GM23338 (cell line): Measurements from ENCODE around the gene TCEA2. TPM values are rescaled to one million over a fixed set of nuclear protein-coding genes. Genes with fewer than 3 reads are reported as not detected.

Source experiments
- ATAC-seq: fragments of 200-7000 bp; cut with Tn5 transposase; 3 replicates; pipeline ENCODE4 v1.9.1; 2020
- DNase-seq: peaks from one replicate; pipeline ENCODE4 v3.0.0-alpha.2; 2015; ENCODE audit warnings: low spot score
- H2AFZ ChIP-seq: fragments of 200-600 bp; sonication (generic); 2 replicates; pipeline ENCODE4 v1.8.0; 2016; ENCODE audit warnings: antibody characterized with exemption, mild to moderate bottlenecking, moderate library complexity
- H3F3A ChIP-seq: fragments of 200-600 bp; sonication (generic); replicated peaks from 2 replicates; pipeline ENCODE4 v1.8.0; 2017; ENCODE audit warnings: antibody characterized with exemption, mixed run types, low read depth
- H3K27ac ChIP-seq: fragments of 200-600 bp; sonication (generic); 2 replicates; pipeline ENCODE4 v1.6.1; 2016; ENCODE audit warnings: low read depth
- H3K27me3 ChIP-seq: fragments of 200-600 bp; sonication (generic); 2 replicates; pipeline ENCODE4 v1.8.0; 2016; ENCODE audit warnings: mild to moderate bottlenecking, mixed run types, moderate library complexity; ENCODE audit not compliant: insufficient read depth
- H3K36me3 ChIP-seq: fragments of 200-600 bp; sonication (generic); 2 replicates; pipeline ENCODE4 v1.8.0; 2016; ENCODE audit warnings: mild to moderate bottlenecking; ENCODE audit not compliant: insufficient read depth
- H3K4me1 ChIP-seq: fragments of 200-600 bp; sonication (generic); 2 replicates; pipeline ENCODE4 v1.8.0; 2016; ENCODE audit warnings: mild to moderate bottlenecking, moderate library complexity; ENCODE audit not compliant: insufficient read depth
- H3K4me2 ChIP-seq: fragments of 200-600 bp; sonication (generic); 2 replicates; pipeline ENCODE4 v1.7.1; 2017; ENCODE audit warnings: mixed run types
- H3K4me3 ChIP-seq: fragments of 200-600 bp; sonication (generic); 2 replicates; pipeline ENCODE4 v1.6.1; 2016; ENCODE audit warnings: mixed run types
- H3K79me2 ChIP-seq: fragments of 200-600 bp; sonication (generic); replicated peaks from 2 replicates; pipeline ENCODE4 v1.8.0; 2017; ENCODE audit warnings: mild to moderate bottlenecking; ENCODE audit not compliant: insufficient read depth
- H3K9me2 ChIP-seq: fragments of 200-600 bp; sonication (generic); 2 replicates; pipeline ENCODE4 v1.8.0; 2017; ENCODE audit not compliant: insufficient read depth
- H4K20me1 ChIP-seq: fragments of 200-600 bp; sonication (generic); replicated peaks from 2 replicates; pipeline ENCODE4 v1.8.0; 2017; ENCODE audit warnings: mild to moderate bottlenecking; ENCODE audit not compliant: insufficient read depth
- H3K27ac Mint-ChIP-seq: 2 replicates; pipeline ENCODE4 v1.8.0; 2020; ENCODE audit warnings: inconsistent platforms, mild to moderate bottlenecking, moderate library complexity, mixed read lengths
- H3K27me3 Mint-ChIP-seq: 3 replicates; pipeline ENCODE4 v1.8.0; 2022; ENCODE audit warnings: low read depth, mild to moderate bottlenecking, moderate library complexity, mixed read lengths, inconsistent platforms; ENCODE audit not compliant: insufficient read depth, poor library complexity
- H3K36me3 Mint-ChIP-seq: 3 replicates; pipeline ENCODE4 v1.8.0; 2021; ENCODE audit warnings: low read depth, mild to moderate bottlenecking, inconsistent platforms, moderate library complexity, mixed read lengths
- H3K4me1 Mint-ChIP-seq: 3 replicates; pipeline ENCODE4 v1.8.0; 2020; ENCODE audit warnings: mild to moderate bottlenecking, inconsistent platforms, mixed read lengths
- H3K4me3 Mint-ChIP-seq: 3 replicates; pipeline ENCODE4 v1.8.0; 2021; ENCODE audit warnings: moderate library complexity, mild to moderate bottlenecking, inconsistent platforms, mixed read lengths
- H3K9me3 Mint-ChIP-seq: 3 replicates; pipeline ENCODE4 v1.8.0; 2020; ENCODE audit warnings: moderate library complexity, mild to moderate bottlenecking, inconsistent platforms, mixed read lengths
- CREB1 ChIP-seq: fragments of 250-450 bp; sonication (Bioruptor Pico); IDR thresholded peaks from 2 replicates; pipeline ENCODE4 v1.5.0; 2020; ENCODE audit warnings: low read depth, mild to moderate bottlenecking, moderate library complexity
- EZH2 ChIP-seq: fragments of 200-600 bp; sonication (generic); IDR thresholded peaks from one replicate; pipeline ENCODE4 v1.8.0; 2017; ENCODE audit warnings: antibody characterized with exemption, mild to moderate bottlenecking, low read depth; ENCODE audit not compliant: unreplicated experiment
- EZH2phosphoT487 ChIP-seq: fragments of 200-600 bp; sonication (generic); IDR thresholded peaks from one replicate; pipeline ENCODE4 v1.8.1; 2018; ENCODE audit warnings: antibody characterized with exemption; ENCODE audit not compliant: unreplicated experiment
- JUNB ChIP-seq: IDR thresholded peaks from one replicate; pipeline ENCODE4 v1.6.1; 2016; ENCODE audit warnings: antibody characterized with exemption; ENCODE audit not compliant: unreplicated experiment
- NANOG ChIP-seq: IDR thresholded peaks from 2 replicates; pipeline ENCODE4 v1.6.1; 2016; ENCODE audit warnings: antibody characterized with exemption, borderline replicate concordance
- POLR2AphosphoS5 ChIP-seq: IDR thresholded peaks from 2 replicates; pipeline ENCODE4 v1.6.1; 2016; ENCODE audit warnings: antibody characterized with exemption, low read depth
- STAT1 ChIP-seq: IDR thresholded peaks from one replicate; pipeline ENCODE4 v1.6.1; 2016; ENCODE audit warnings: antibody characterized with exemption; ENCODE audit not compliant: unreplicated experiment
- ZNF114 ChIP-seq: fragments of 250-450 bp; sonication (Bioruptor Pico); IDR thresholded peaks from 2 replicates; pipeline ENCODE4 v1.5.0; 2020; ENCODE audit warnings: mild to moderate bottlenecking, moderate library complexity
- ZNF331 ChIP-seq: fragments of 250-450 bp; sonication (Bioruptor Pico); IDR thresholded peaks from 2 replicates; pipeline ENCODE4 v1.5.0; 2020; ENCODE audit warnings: low read depth, mild to moderate bottlenecking, moderate library complexity
- polyA plus RNA-seq: library from polyadenylated mRNA; unstranded; fragments of >200 nt; fragmentation: Nextera tagmentation; extraction: Ambion mirVana; gene quantifications from 2 replicates; pipeline ENCODE4 v1.2.1, GENCODE V29; 2016
- total RNA-seq: library from RNA; depleted of rRNA; stranded (reverse); fragments of >200 nt; shearing (Covaris generic); gene quantifications from 2 replicates; pipeline ENCODE4 v1.2.3, GENCODE V29; 2014
- TF ChIP-seq, protein P1 (sequence below), 2 experiments: fragments of 200-600 bp in 1 of 2; sonication (generic) in 1 of 2; conservative IDR thresholded peaks; 2 replicates each; pipeline versions ENCODE4 v1.5.1 to v1.6.1; 2016 to 2017; ENCODE audit warnings: antibody characterized with exemption in 2 of 2, low read depth in 2 of 2, mild to moderate bottlenecking in 2 of 2, moderate library complexity in 1 of 2
- TF ChIP-seq, protein P2 (sequence below): fragments of 250-450 bp; sonication (Bioruptor Pico); IDR thresholded peaks from 2 replicates; pipeline ENCODE4 v1.5.0; 2020; ENCODE audit warnings: mild to moderate bottlenecking, moderate library complexity
- TF ChIP-seq, protein P3 (sequence below): IDR thresholded peaks from one replicate; pipeline ENCODE4 v1.6.1; 2018; ENCODE audit warnings: antibody characterized with exemption; ENCODE audit not compliant: unreplicated experiment
- TF ChIP-seq, protein P4 (sequence below): IDR thresholded peaks from 2 replicates; pipeline ENCODE4 v1.6.1; 2016; ENCODE audit warnings: antibody characterized with exemption

TCEA2 gene
- total and polyA plus RNA-seq, 2 experiments from 2014 or later = 21.0 to 54.4 TPM

DNA sequence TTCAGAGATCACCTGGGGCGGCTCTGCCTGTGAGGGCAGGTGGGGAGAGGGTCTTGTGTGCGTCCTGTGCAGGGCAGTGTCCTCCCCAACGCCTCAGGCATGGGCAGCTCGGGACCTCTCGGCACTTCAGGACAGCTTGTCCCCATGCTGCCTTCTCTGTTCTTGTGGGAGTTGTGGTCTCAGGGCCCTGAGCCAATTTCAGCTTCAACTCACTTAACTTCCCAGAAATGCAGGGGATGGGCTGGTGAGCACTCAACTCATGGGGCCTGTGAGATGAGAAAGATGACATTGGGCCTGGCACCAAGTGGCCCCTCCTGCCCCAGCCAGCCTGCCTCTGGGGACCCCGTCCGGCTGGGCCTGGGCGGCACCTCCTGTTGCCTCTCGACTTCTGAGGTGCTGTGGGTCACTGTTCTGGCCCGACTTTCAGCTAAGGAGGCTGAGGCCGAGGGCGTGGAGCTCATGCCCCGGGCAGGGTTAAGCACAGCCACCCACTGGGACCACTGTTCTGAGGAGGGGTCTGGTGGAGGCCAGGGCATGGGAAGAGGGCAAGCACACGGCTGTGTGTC, 9.6 kb downstream of the TCEA2 start:
- Histone ChIP-seq H3K79me2 (no peaks in the 10 kb centered on the region), H3K4me1 (no peaks in the 10 kb centered on the region), H4K20me1 (no peaks in the 10 kb centered on the region), H3F3A (no peaks in the 10 kb centered on the region), H2AFZ (no peak overlapping the region), H3K27me3 (no peaks in the 10 kb centered on the region), H3K9me2 (no peaks in the 10 kb centered on the region), H3K36me3 (no peaks in the 10 kb centered on the region), H3K4me2 (no peak overlapping the region), H3K27ac (no peak overlapping the region), H3K4me3 (no peak overlapping the region)
- peaks cover 5% of the 10 kb centered on the region for H3K27me3 Mint-ChIP-seq
- H3K9me3 Mint-ChIP-seq = no peaks in the 10 kb centered on the region
- ATAC-seq (no peak), DNase-seq (no peak)
- no peak for TF ChIP-seq ZNF331 (CRISPR knock-in tag)
- no peak for TF ChIP-seq CREB1 (CRISPR knock-in tag)
- TF ChIP-seq EZH2 = no peak
- TF ChIP-seq, protein P1, sequence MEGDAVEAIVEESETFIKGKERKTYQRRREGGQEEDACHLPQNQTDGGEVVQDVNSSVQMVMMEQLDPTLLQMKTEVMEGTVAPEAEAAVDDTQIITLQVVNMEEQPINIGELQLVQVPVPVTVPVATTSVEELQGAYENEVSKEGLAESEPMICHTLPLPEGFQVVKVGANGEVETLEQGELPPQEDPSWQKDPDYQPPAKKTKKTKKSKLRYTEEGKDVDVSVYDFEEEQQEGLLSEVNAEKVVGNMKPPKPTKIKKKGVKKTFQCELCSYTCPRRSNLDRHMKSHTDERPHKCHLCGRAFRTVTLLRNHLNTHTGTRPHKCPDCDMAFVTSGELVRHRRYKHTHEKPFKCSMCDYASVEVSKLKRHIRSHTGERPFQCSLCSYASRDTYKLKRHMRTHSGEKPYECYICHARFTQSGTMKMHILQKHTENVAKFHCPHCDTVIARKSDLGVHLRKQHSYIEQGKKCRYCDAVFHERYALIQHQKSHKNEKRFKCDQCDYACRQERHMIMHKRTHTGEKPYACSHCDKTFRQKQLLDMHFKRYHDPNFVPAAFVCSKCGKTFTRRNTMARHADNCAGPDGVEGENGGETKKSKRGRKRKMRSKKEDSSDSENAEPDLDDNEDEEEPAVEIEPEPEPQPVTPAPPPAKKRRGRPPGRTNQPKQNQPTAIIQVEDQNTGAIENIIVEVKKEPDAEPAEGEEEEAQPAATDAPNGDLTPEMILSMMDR (conservative IDR thresholded peaks at IDR 0.05; ENCODE audit: low read depth in 2 of 2) = no peak
- no peak for TF ChIP-seq ZNF114 (CRISPR knock-in tag)
- TF ChIP-seq, protein P2, sequence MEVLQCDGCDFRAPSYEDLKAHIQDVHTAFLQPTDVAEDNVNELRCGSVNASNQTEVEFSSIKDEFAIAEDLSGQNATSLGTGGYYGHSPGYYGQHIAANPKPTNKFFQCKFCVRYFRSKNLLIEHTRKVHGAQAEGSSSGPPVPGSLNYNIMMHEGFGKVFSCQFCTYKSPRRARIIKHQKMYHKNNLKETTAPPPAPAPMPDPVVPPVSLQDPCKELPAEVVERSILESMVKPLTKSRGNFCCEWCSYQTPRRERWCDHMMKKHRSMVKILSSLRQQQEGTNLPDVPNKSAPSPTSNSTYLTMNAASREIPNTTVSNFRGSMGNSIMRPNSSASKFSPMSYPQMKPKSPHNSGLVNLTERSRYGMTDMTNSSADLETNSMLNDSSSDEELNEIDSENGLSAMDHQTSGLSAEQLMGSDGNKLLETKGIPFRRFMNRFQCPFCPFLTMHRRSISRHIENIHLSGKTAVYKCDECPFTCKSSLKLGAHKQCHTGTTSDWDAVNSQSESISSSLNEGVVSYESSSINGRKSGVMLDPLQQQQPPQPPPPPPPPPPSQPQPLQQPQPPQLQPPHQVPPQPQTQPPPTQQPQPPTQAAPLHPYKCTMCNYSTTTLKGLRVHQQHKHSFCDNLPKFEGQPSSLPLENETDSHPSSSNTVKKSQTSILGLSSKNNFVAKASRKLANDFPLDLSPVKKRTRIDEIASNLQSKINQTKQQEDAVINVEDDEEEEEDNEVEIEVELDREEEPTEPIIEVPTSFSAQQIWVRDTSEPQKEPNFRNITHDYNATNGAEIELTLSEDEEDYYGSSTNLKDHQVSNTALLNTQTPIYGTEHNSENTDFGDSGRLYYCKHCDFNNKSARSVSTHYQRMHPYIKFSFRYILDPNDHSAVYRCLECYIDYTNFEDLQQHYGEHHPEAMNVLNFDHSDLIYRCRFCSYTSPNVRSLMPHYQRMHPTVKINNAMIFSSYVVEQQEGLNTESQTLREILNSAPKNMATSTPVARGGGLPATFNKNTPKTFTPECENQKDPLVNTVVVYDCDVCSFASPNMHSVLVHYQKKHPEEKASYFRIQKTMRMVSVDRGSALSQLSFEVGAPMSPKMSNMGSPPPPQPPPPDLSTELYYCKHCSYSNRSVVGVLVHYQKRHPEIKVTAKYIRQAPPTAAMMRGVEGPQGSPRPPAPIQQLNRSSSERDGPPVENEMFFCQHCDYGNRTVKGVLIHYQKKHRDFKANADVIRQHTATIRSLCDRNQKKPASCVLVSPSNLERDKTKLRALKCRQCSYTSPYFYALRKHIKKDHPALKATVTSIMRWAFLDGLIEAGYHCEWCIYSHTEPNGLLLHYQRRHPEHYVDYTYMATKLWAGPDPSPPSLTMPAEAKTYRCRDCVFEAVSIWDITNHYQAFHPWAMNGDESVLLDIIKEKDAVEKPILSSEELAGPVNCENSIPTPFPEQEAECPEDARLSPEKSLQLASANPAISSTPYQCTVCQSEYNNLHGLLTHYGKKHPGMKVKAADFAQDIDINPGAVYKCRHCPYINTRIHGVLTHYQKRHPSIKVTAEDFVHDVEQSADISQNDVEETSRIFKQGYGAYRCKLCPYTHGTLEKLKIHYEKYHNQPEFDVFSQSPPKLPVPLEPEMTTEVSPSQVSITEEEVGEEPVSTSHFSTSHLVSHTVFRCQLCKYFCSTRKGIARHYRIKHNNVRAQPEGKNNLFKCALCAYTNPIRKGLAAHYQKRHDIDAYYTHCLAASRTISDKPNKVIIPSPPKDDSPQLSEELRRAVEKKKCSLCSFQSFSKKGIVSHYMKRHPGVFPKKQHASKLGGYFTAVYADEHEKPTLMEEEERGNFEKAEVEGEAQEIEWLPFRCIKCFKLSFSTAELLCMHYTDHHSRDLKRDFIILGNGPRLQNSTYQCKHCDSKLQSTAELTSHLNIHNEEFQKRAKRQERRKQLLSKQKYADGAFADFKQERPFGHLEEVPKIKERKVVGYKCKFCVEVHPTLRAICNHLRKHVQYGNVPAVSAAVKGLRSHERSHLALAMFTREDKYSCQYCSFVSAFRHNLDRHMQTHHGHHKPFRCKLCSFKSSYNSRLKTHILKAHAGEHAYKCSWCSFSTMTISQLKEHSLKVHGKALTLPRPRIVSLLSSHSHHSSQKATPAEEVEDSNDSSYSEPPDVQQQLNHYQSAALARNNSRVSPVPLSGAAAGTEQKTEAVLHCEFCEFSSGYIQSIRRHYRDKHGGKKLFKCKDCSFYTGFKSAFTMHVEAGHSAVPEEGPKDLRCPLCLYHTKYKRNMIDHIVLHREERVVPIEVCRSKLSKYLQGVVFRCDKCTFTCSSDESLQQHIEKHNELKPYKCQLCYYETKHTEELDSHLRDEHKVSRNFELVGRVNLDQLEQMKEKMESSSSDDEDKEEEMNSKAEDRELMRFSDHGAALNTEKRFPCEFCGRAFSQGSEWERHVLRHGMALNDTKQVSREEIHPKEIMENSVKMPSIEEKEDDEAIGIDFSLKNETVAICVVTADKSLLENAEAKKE (CRISPR knock-in tag) = no peak
- TF ChIP-seq EZH2phosphoT487 = no peak
- TF ChIP-seq, protein P3, sequence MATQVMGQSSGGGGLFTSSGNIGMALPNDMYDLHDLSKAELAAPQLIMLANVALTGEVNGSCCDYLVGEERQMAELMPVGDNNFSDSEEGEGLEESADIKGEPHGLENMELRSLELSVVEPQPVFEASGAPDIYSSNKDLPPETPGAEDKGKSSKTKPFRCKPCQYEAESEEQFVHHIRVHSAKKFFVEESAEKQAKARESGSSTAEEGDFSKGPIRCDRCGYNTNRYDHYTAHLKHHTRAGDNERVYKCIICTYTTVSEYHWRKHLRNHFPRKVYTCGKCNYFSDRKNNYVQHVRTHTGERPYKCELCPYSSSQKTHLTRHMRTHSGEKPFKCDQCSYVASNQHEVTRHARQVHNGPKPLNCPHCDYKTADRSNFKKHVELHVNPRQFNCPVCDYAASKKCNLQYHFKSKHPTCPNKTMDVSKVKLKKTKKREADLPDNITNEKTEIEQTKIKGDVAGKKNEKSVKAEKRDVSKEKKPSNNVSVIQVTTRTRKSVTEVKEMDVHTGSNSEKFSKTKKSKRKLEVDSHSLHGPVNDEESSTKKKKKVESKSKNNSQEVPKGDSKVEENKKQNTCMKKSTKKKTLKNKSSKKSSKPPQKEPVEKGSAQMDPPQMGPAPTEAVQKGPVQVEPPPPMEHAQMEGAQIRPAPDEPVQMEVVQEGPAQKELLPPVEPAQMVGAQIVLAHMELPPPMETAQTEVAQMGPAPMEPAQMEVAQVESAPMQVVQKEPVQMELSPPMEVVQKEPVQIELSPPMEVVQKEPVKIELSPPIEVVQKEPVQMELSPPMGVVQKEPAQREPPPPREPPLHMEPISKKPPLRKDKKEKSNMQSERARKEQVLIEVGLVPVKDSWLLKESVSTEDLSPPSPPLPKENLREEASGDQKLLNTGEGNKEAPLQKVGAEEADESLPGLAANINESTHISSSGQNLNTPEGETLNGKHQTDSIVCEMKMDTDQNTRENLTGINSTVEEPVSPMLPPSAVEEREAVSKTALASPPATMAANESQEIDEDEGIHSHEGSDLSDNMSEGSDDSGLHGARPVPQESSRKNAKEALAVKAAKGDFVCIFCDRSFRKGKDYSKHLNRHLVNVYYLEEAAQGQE = no peak
- no peak for TF ChIP-seq POLR2AphosphoS5
- TF ChIP-seq, protein P4, sequence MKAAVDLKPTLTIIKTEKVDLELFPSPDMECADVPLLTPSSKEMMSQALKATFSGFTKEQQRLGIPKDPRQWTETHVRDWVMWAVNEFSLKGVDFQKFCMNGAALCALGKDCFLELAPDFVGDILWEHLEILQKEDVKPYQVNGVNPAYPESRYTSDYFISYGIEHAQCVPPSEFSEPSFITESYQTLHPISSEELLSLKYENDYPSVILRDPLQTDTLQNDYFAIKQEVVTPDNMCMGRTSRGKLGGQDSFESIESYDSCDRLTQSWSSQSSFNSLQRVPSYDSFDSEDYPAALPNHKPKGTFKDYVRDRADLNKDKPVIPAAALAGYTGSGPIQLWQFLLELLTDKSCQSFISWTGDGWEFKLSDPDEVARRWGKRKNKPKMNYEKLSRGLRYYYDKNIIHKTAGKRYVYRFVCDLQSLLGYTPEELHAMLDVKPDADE = no peak
- TF ChIP-seq JUNB = no peak
- TF ChIP-seq NANOG = no peak
- TF ChIP-seq STAT1 = no peak
- peaks cover 2% of the 10 kb centered on the region; the same call in 1 of the 3 replicates for H3K36me3 Mint-ChIP-seq
- no peak overlapping the region for H3K27ac Mint-ChIP-seq
- peaks cover 3% of the 10 kb centered on the region; the same call in 2 of the 3 replicates for H3K4me1 Mint-ChIP-seq
- H3K4me3 Mint-ChIP-seq = no peak overlapping the region
